Thyroid gland (tissue), 4 donors: ENCODE measurements around the gene MSMO1.

Source experiments
- CTCF ChIP-seq, 6 experiments: fragments of 200-600 bp in 3 of 6; fragments of 450-650 bp in 3 of 6; sonication (generic) in 3 of 6; IDR thresholded peaks; one replicate each; pipeline ENCODE4 v1.5.1; 2016 to 2019; ENCODE audit warnings: antibody characterized with exemption in 6 of 6, mild to moderate bottlenecking in 2 of 6, inconsistent platforms in 1 of 6, moderate library complexity in 1 of 6
- POLR2A ChIP-seq, 2 donors: fragments of 450-650 bp; IDR thresholded peaks; one replicate each; pipeline ENCODE4 v1.6.1; 2017; ENCODE audit warnings: antibody characterized with exemption in 2 of 2, mild to moderate bottlenecking in 2 of 2, moderate library complexity in 1 of 2

- TF ChIP-seq CTCF (IDR thresholded peaks at IDR 0.05): no peak
- no peak for TF ChIP-seq POLR2A (IDR thresholded peaks at IDR 0.05)
Measured at GRCh38 chr4:165360985-165361670, 33.7 kb downstream of the MSMO1 start.
